Measurements from ENCODE around the gene PDZD2. TPM values are rescaled to one million over a fixed set of nuclear protein-coding genes. Genes with fewer than 3 reads are reported as not detected.

Gene PDZD2
- polyA plus RNA-seq, 1 donor from 2014 or later, result 3.1 TPM

- H3K36me3 ChIP-seq (ENCODE audit: insufficient read depth, low read length), result no peaks in the 10 kb centered on the region
- TF ChIP-seq CTCF (IDR thresholded peaks at IDR 0.05; ENCODE audit: poor library complexity, severe bottlenecking) (no peak), TAF1 (IDR thresholded peaks at IDR 0.05; ENCODE audit: low read depth) (no peak), REST (IDR thresholded peaks at IDR 0.05; ENCODE audit: borderline replicate concordance) (no peak), MXI1 (conservative IDR thresholded peaks at IDR 0.05; ENCODE audit: poor library complexity, severe bottlenecking) (no peak), EP300 (conservative IDR thresholded peaks at IDR 0.05; ENCODE audit: poor library complexity, severe bottlenecking) (no peak), RAD21 (conservative IDR thresholded peaks at IDR 0.05) (no peak), POLR2AphosphoS5 (IDR thresholded peaks at IDR 0.05) (no peak), SMC3 (conservative IDR thresholded peaks at IDR 0.05; ENCODE audit: poor library complexity) (no peak), EZH2 (IDR thresholded peaks at IDR 0.05; ENCODE audit: borderline replicate concordance, insufficient read depth, low read length, poor library complexity, severe bottlenecking) (no peak)
- no peak overlapping the region for H2AFZ ChIP-seq (ENCODE audit: low read depth, low read length)
- H3K4me2 ChIP-seq (ENCODE audit: low read length), result no peak overlapping the region
- H3F3A ChIP-seq (ENCODE audit: insufficient read depth, low read length, poor library complexity, severe bottlenecking), result no peaks in the 10 kb centered on the region
- no peaks in the 10 kb centered on the region for H4K20me1 ChIP-seq (ENCODE audit: insufficient read depth)
- H3K9ac ChIP-seq (ENCODE audit: low read length), result no peak overlapping the region
- H3K9me2 ChIP-seq (ENCODE audit: insufficient read depth, low read length), result no peaks in the 10 kb centered on the region
- H3K4me3 ChIP-seq (ENCODE audit: low read length), result no peak overlapping the region
- no peaks in the 10 kb centered on the region for H3K27me3 ChIP-seq (ENCODE audit: insufficient read depth, low read depth, low read length)
- no peaks in the 10 kb centered on the region for H3K79me2 ChIP-seq (replicated peaks; ENCODE audit: insufficient read depth, low read length)
- H3K27ac ChIP-seq (ENCODE audit: low read length), result no peak overlapping the region
- H3K9me3 ChIP-seq (ENCODE audit: low read length), result no peaks in the 10 kb centered on the region
Measured at GRCh38 chr5:32047056-32047455, 408.1 kb downstream of the PDZD2 start.

GRCh38 chr5:32051796-32052195 lies 412.9 kb downstream of the PDZD2 start:
- Histone ChIP-seq H3K79me2 (replicated peaks; ENCODE audit: insufficient read depth, low read length) (no peaks in the 10 kb centered on the region), H3F3A (ENCODE audit: insufficient read depth, low read length, poor library complexity, severe bottlenecking) (no peaks in the 10 kb centered on the region), H3K27me3 (ENCODE audit: insufficient read depth, low read depth, low read length) (no peaks in the 10 kb centered on the region), H3K4me2 (ENCODE audit: low read length) (no peak overlapping the region), H3K4me3 (ENCODE audit: low read length) (no peak overlapping the region), H4K20me1 (ENCODE audit: insufficient read depth) (no peaks in the 10 kb centered on the region), H3K36me3 (ENCODE audit: insufficient read depth, low read length) (no peaks in the 10 kb centered on the region), H3K9me3 (ENCODE audit: low read length) (no peaks in the 10 kb centered on the region), H2AFZ (ENCODE audit: low read depth, low read length) (no peak overlapping the region), H3K27ac (ENCODE audit: low read length) (no peak overlapping the region), H3K9ac (ENCODE audit: low read length) (no peak overlapping the region), H3K9me2 (ENCODE audit: insufficient read depth, low read length) (no peaks in the 10 kb centered on the region)
- no peak for TF ChIP-seq CTCF (IDR thresholded peaks at IDR 0.05; ENCODE audit: poor library complexity, severe bottlenecking)
- no peak for TF ChIP-seq SMC3 (conservative IDR thresholded peaks at IDR 0.05; ENCODE audit: poor library complexity)
- TF ChIP-seq MXI1 (conservative IDR thresholded peaks at IDR 0.05; ENCODE audit: poor library complexity, severe bottlenecking), result no peak
- no peak for TF ChIP-seq TAF1 (IDR thresholded peaks at IDR 0.05; ENCODE audit: low read depth)
- TF ChIP-seq RAD21 (conservative IDR thresholded peaks at IDR 0.05), result no peak
- TF ChIP-seq EP300 (conservative IDR thresholded peaks at IDR 0.05; ENCODE audit: poor library complexity, severe bottlenecking), result no peak
- TF ChIP-seq POLR2AphosphoS5 (IDR thresholded peaks at IDR 0.05), result no peak
- TF ChIP-seq REST (IDR thresholded peaks at IDR 0.05; ENCODE audit: borderline replicate concordance), result no peak
- TF ChIP-seq EZH2 (IDR thresholded peaks at IDR 0.05; ENCODE audit: borderline replicate concordance, insufficient read depth, low read length, poor library complexity, severe bottlenecking), result no peak
